Effector memory CD4-positive, alpha-beta T cell (primary cell): Measurements from ENCODE around the gene PDCD2L.
"Not testable (repeated sequence)": the region's sequence is repeated elsewhere in the genome, so short reads cannot be mapped to it uniquely, and the experiment has no call there.

ENCODE experiments used
- DNase-seq, 3 donors: peaks; one replicate each; pipeline ENCODE4 v3.0.0-alpha.2; 2020
- H3K27ac ChIP-seq: 2 replicates; pipeline ENCODE4 v1.7.0; 2013; ENCODE audit warnings: mild to moderate bottlenecking, low read length, moderate library complexity; ENCODE audit not compliant: insufficient read depth, poor library complexity, severe bottlenecking
- H3K27me3 ChIP-seq: replicated peaks from 2 replicates; pipeline ENCODE4 v1.7.0; 2013; ENCODE audit warnings: mild to moderate bottlenecking, low read length; ENCODE audit not compliant: insufficient read depth, control insufficient read depth, poor library complexity, severe bottlenecking
- H3K36me3 ChIP-seq: 2 replicates; pipeline ENCODE4 v1.7.0; 2013; ENCODE audit warnings: mild to moderate bottlenecking, low read length, moderate library complexity; ENCODE audit not compliant: control insufficient read depth, insufficient read depth
- H3K4me1 ChIP-seq: 2 replicates; pipeline ENCODE4 v1.7.0; 2013; ENCODE audit warnings: low read length, mild to moderate bottlenecking; ENCODE audit not compliant: control insufficient read depth, insufficient read depth, poor library complexity, severe bottlenecking
- H3K4me3 ChIP-seq: 2 replicates; pipeline ENCODE4 v1.7.0; 2013; ENCODE audit warnings: low read length, low read depth, mild to moderate bottlenecking; ENCODE audit not compliant: insufficient read depth, poor library complexity, severe bottlenecking
- H3K9me3 ChIP-seq: 2 replicates; pipeline ENCODE4 v1.7.0; 2013; ENCODE audit warnings: mild to moderate bottlenecking, low read length, moderate library complexity; ENCODE audit not compliant: control insufficient read depth

PDCD2L gene

GRCh38 chr19:34364462-34364829 is 39.8 kb upstream of the PDCD2L start:
- Histone ChIP-seq H3K9me3 (no peaks in the 10 kb centered on the region), H3K36me3 (peaks cover 23% of the 10 kb centered on the region), H3K4me1 (peaks cover 24% of the 10 kb centered on the region), H3K4me3 (peak overlapping the region; percentile 75), H3K27me3 (no peaks in the 10 kb centered on the region), H3K27ac (peak overlapping the region; percentile 60)
- no peak for DNase-seq

- Histone ChIP-seq H3K4me1 (peaks cover 19% of the 10 kb centered on the region), H3K4me3 (peak within 1 kb of the TSS; percentile 96), H3K27ac (peak within 1 kb of the TSS; percentile 60), H3K36me3 (peaks cover 28% of the 10 kb centered on the region), H3K27me3 (no peaks in the 10 kb centered on the region), H3K9me3 (no peaks in the 10 kb centered on the region)
- DNase-seq: peak; percentile 38 to 52 (median 49)
Observed at GRCh38 chr19:34364830-34365462, 39.3 kb upstream of the PDCD2L start, which contains the start of gene GPI. Gene GPI (plus strand): TSS chr19:34365196. CDS start chr19:34365267, 71 bp downstream.

GRCh38 chr19:34365463-34366401 is 38.5 kb upstream of the PDCD2L start:
- peak overlapping the region; percentile 60 for H3K27ac ChIP-seq
- DNase-seq: no peak
- H3K4me1 ChIP-seq: peaks cover 18% of the 10 kb centered on the region
- H3K36me3 ChIP-seq: peaks cover 34% of the 10 kb centered on the region
- peak overlapping the region; percentile 96 for H3K4me3 ChIP-seq
- H3K9me3 ChIP-seq: no peaks in the 10 kb centered on the region
- no peaks in the 10 kb centered on the region for H3K27me3 ChIP-seq

GRCh38 chr19:34366738-34367623 is 37.2 kb upstream of the PDCD2L start:
- H3K36me3 ChIP-seq: peaks cover 39% of the 10 kb centered on the region
- no peak overlapping the region for H3K27ac ChIP-seq
- H3K9me3 ChIP-seq: no peaks in the 10 kb centered on the region
- no peaks in the 10 kb centered on the region for H3K27me3 ChIP-seq
- DNase-seq: no peak
- no peak overlapping the region for H3K4me3 ChIP-seq
- H3K4me1 ChIP-seq: peaks cover 18% of the 10 kb centered on the region

- Histone ChIP-seq H3K27ac (no peak overlapping the region), H3K27me3 (no peaks in the 10 kb centered on the region), H3K36me3 (peaks cover 39% of the 10 kb centered on the region), H3K4me1 (peaks cover 18% of the 10 kb centered on the region), H3K9me3 (no peaks in the 10 kb centered on the region), H3K4me3 (no peak overlapping the region)
- DNase-seq: no peak
Observed at GRCh38 chr19:34367624-34367957, 36.6 kb upstream of the PDCD2L start.

GRCh38 chr19:34368338-34368737 is 35.9 kb upstream of the PDCD2L start:
- peaks cover 18% of the 10 kb centered on the region for H3K4me1 ChIP-seq
- no peak overlapping the region for H3K4me3 ChIP-seq
- DNase-seq: no peak
- H3K27me3 ChIP-seq: no peaks in the 10 kb centered on the region
- H3K36me3 ChIP-seq: peaks cover 39% of the 10 kb centered on the region
- no peaks in the 10 kb centered on the region for H3K9me3 ChIP-seq
- no peak overlapping the region for H3K27ac ChIP-seq

- not testable (repeated sequence) for H3K4me3 ChIP-seq, H3K9me3 ChIP-seq, H3K27ac ChIP-seq, H3K27me3 ChIP-seq, DNase-seq
- H3K4me1 ChIP-seq: peaks cover 18% of the 10 kb centered on the region
- peaks cover 39% of the 10 kb centered on the region for H3K36me3 ChIP-seq
Observed at GRCh38 chr19:34369166-34369565, 35.0 kb upstream of the PDCD2L start.

GRCh38 chr19:34370117-34370516 is 34.1 kb upstream of the PDCD2L start:
- Histone ChIP-seq H3K36me3 (peaks cover 39% of the 10 kb centered on the region), H3K27me3 (no peaks in the 10 kb centered on the region), H3K27ac (no peak overlapping the region), H3K4me1 (peaks cover 14% of the 10 kb centered on the region), H3K4me3 (no peak overlapping the region), H3K9me3 (no peaks in the 10 kb centered on the region)
- no peak for DNase-seq

GRCh38 chr19:34370983-34371382 is 33.2 kb upstream of the PDCD2L start:
- H3K4me3 ChIP-seq: no peak overlapping the region
- peaks cover 10% of the 10 kb centered on the region for H3K4me1 ChIP-seq
- DNase-seq: no peak
- no peaks in the 10 kb centered on the region for H3K27me3 ChIP-seq
- peaks cover 45% of the 10 kb centered on the region for H3K36me3 ChIP-seq
- no peaks in the 10 kb centered on the region for H3K9me3 ChIP-seq
- H3K27ac ChIP-seq: no peak overlapping the region
